GM12878 (cell line): ENCODE data around the gene SLC2A2. TPM values are rescaled to one million over a fixed set of nuclear protein-coding genes. Genes with fewer than 3 reads are reported as not detected.

Experiments used
- ATAC-seq: fragments of 200-7000 bp; cut with Tn5 transposase; 3 replicates; pipeline ENCODE4 v1.9.1; 2020; ENCODE audit warnings: mild to moderate bottlenecking, moderate library complexity
- BruUV-seq: library from RNA; stranded (reverse); fragments of 400-500 nt; replicated peaks from 2 replicates; lab custom pipeline; 2021; lab: Mats Ljungman, UMichigan
- CTCF ChIA-PET: fragments of 300-600 bp; sonication (Branson Sonifier 250); formaldehyde crosslinking; extraction: SDS; loops from one replicate; lab custom pipeline; 2021; ENCODE audit warnings: inconsistent platforms; lab: Yijun Ruan, JAX
- POLR2A ChIA-PET: fragments of 350-600 bp; formaldehyde crosslinking; extraction: SDS; loops from one replicate; lab custom pipeline; 2021; ENCODE audit warnings: inconsistent platforms; lab: Charles Lee
- RAD21 ChIA-PET: fragments of 300-600 bp; sonication (Branson Sonifier 250); formaldehyde crosslinking; loops from one replicate; lab custom pipeline; 2023; ENCODE audit warnings: antibody characterized with exemption; ENCODE audit not compliant: unreplicated experiment; lab: Charles Lee
- SMC1A ChIA-PET: fragments of 300-600 bp; sonication (Branson Sonifier 250); formaldehyde crosslinking; loops from one replicate; lab custom pipeline; 2023; ENCODE audit not compliant: unreplicated experiment, uncharacterized antibody; lab: Charles Lee
- DNase-seq: peaks from one replicate; pipeline ENCODE4 v3.0.0-alpha.2; 2011; ENCODE audit warnings: low read depth, low spot score
- FAIRE-seq: peaks from 3 replicates; lab custom pipeline; 2011; peaks lifted over from hg19 to GRCh38; lab: Jason Lieb, UNC
- H2AFZ ChIP-seq: 2 replicates; pipeline ENCODE4 v1.6.0; 2011; ENCODE audit warnings: low read depth, low read length, control low read depth; ENCODE audit not compliant: control insufficient read depth
- H3K27ac ChIP-seq: 2 replicates; pipeline ENCODE4 v1.5.1; 2011; ENCODE audit warnings: control low read depth; ENCODE audit not compliant: control insufficient read depth, insufficient read depth
- H3K27me3 ChIP-seq, 2 experiments: replicated peaks in 1 of 2; 2 replicates each; pipeline versions ENCODE4 v1.6.0 to v1.6.1; 2011; ENCODE audit warnings: low read length in 1 of 2; ENCODE audit not compliant: control insufficient read depth in 2 of 2, insufficient read depth in 2 of 2
- H3K36me3 ChIP-seq, 2 experiments: 2 replicates each; pipeline ENCODE4 v1.5.1; 2011; ENCODE audit warnings: low read length in 1 of 2; ENCODE audit not compliant: control insufficient read depth in 2 of 2, insufficient read depth in 2 of 2
- H3K4me1 ChIP-seq: 2 replicates; pipeline ENCODE4 v1.6.1; 2011; ENCODE audit warnings: mild to moderate bottlenecking, low read length, moderate library complexity, mixed read lengths; ENCODE audit not compliant: control insufficient read depth, insufficient read depth
- H3K4me2 ChIP-seq: 2 replicates; pipeline ENCODE4 v1.6.0; 2011; ENCODE audit warnings: control low read depth; ENCODE audit not compliant: control insufficient read depth, insufficient read depth
- H3K4me3 ChIP-seq: fragments of 200-600 bp; sonication (generic); 2 replicates; pipeline ENCODE4 v1.5.1; 2016
- H3K79me2 ChIP-seq: 2 replicates; pipeline ENCODE4 v1.6.0; 2011; ENCODE audit warnings: low read length; ENCODE audit not compliant: control insufficient read depth, insufficient read depth
- H3K9ac ChIP-seq: 2 replicates; pipeline ENCODE4 v1.8.0; 2011; ENCODE audit warnings: low read length, control low read depth, mixed read lengths; ENCODE audit not compliant: control insufficient read depth, insufficient read depth
- H3K9me3 ChIP-seq: replicated peaks from 3 replicates; pipeline ENCODE4 v1.5.1; 2011; ENCODE audit warnings: mild to moderate bottlenecking, low read length; ENCODE audit not compliant: control insufficient read depth, insufficient read depth
- H4K20me1 ChIP-seq: 2 replicates; pipeline ENCODE4 v1.6.0; 2011; ENCODE audit not compliant: control insufficient read depth, insufficient read depth
- BHLHE40 ChIP-seq, 2 experiments: fragments of 450-650 bp in 1 of 2; IDR thresholded peaks; 2 replicates each; pipeline ENCODE4 v1.6.1; 2011 to 2017; ENCODE audit warnings: low read depth in 2 of 2, borderline replicate concordance in 1 of 2, improper control_type of control experiment in 1 of 2, low read length in 1 of 2, mild to moderate bottlenecking in 1 of 2
- EGR1 ChIP-seq, 2 experiments: IDR thresholded peaks; 1 replicate in 1 of 2; 2 replicates in 1 of 2; pipeline ENCODE4 v1.6.1; 2011 to 2012; ENCODE audit warnings: low read depth in 2 of 2, low read length in 2 of 2, borderline replicate concordance in 1 of 2, mild to moderate bottlenecking in 1 of 2, moderate library complexity in 1 of 2
- YY1 ChIP-seq: IDR thresholded peaks from 2 replicates; pipeline ENCODE4 v1.6.1; 2011; ENCODE audit warnings: low read depth, mild to moderate bottlenecking, low read length
- ZBED1 ChIP-seq: IDR thresholded peaks from 2 replicates; pipeline ENCODE4 v1.6.1; 2016; ENCODE audit warnings: borderline replicate concordance
- ZSCAN29 ChIP-seq: fragments of 450-650 bp; IDR thresholded peaks from 2 replicates; pipeline ENCODE4 v1.6.1; 2017; ENCODE audit warnings: mild to moderate bottlenecking, moderate library complexity
- in situ Hi-C: fragments of 300-500 bp; cut with MboI; formaldehyde crosslinking; loops from 9 replicates; pipeline ENCODE4 v1.14.3; 2018; ENCODE audit warnings: mixed read lengths
- intact Hi-C: fragments of 100-400 bp; cut with micrococcal nuclease; formaldehyde crosslinking; loops from one replicate; pipeline ENCODE4 v1.14.2; 2022; ENCODE audit not compliant: unreplicated experiment
- polyA plus RNA-seq, 11 experiments: library from polyadenylated mRNA; depleted of rRNA in 4 of 11; unstranded in 6 of 11; stranded (reverse) in 5 of 11; fragments of >200 nt; fragmentation: Nextera tagmentation in 4 of 11; fragmentation: Illumina TruSeq in 1 of 11; extraction: Ambion mirVana in 4 of 11; extraction: Trizol in 1 of 11; gene quantifications; 1 replicate in 1 of 11; 2 replicates in 10 of 11; pipeline versions ENCODE4 v1.2.1 to v1.2.3, GENCODE V29; 2011 to 2016; ENCODE audit warnings: inconsistent platforms in 2 of 11, missing spikeins in 2 of 11, low read depth in 1 of 11
- total RNA-seq, 4 experiments: library from RNA; depleted of rRNA in 3 of 4; stranded (reverse); fragments of >200 nt in 3 of 4; fragmentation: Illumina TruSeq in 1 of 4; extraction: Trizol in 1 of 4; gene quantifications; 2 replicates each; pipeline versions ENCODE4 v1.2.1 to v1.2.3, GENCODE V29; 2013 to 2021
- TF ChIP-seq, protein P1 (sequence below): fragments of 450-650 bp; IDR thresholded peaks from 2 replicates; pipeline ENCODE4 v1.6.1; 2017; ENCODE audit warnings: mild to moderate bottlenecking, low read depth, inconsistent platforms; ENCODE audit not compliant: poor library complexity, severe bottlenecking

SLC2A2 gene
- total and polyA plus RNA-seq, 10 of the 15 experiments (the other 5 are each of a cell fraction or from before 2014, with no cell fraction given): 0.04 to 0.10 (median 0.04) TPM; not detected in 7

DNA sequence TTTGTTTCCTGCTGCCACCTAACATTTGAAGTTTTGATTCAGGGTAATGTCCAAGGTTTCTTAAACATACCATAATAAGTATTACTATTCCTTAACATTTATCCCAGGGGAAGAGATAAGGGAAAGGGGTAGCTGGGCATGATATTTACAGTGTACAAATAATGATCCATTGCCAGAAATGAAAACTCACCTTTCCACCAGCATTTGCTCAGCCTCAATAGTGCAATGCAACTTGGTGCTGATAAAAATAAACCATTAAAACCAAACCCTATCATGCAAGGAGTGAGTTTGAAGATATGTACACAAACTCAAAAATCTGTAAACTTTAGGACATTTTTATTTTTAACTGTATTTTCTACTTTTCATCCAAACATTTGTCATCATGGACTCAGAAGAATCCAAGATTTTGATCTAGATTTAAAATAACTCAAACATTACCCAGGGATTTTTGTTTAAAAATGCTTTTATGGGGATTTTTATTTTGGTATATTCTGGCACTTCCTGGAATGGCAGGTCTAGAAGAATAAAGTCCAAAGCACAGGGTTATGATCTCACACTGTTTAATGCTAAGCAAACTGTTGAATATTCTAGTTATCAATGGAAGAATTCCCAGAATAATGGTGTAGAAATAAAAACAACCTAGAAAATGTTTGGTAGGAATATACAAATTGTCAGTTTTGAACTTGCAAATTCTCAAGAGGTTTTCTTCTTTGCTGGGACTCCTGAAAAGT lies 32.5 kb upstream of the SLC2A2 start:
- Histone ChIP-seq H3K4me3 (no peak overlapping the region), H3K4me1 (no peaks in the 10 kb centered on the region), H3K9me3 (no peaks in the 10 kb centered on the region), H3K9ac (no peak overlapping the region), H3K27me3 (no peaks in the 10 kb centered on the region), H3K79me2 (no peaks in the 10 kb centered on the region)
- SMC1A ChIA-PET: interaction anchor here (1.1 kb wide), 2 partner anchors 9 to 104 kb away, joined by 3 read pairs; no protein-coding TSS in a partner anchor
- intact Hi-C loops (no loop called here), in situ Hi-C loops (no loop called here)
- no peak for FAIRE-seq
- POLR2A ChIA-PET: no interaction called here
- BruUV-seq: no TSS peak
- RAD21 ChIA-PET: no interaction called here
- CTCF ChIA-PET: interaction anchor here (2.3 kb wide), 1 partner anchor 9 kb away, joined by 7 read pairs; no protein-coding TSS in a partner anchor
- TF ChIP-seq ZSCAN29 (no peak), YY1 (no peak), EGR1 (IDR thresholded peaks at IDR 0.05; ENCODE audit: borderline replicate concordance in 1 of 2, low read depth in 2 of 2, low read length in 2 of 2) (no peak), BHLHE40 (IDR thresholded peaks at IDR 0.05; ENCODE audit: borderline replicate concordance in 1 of 2, low read depth in 2 of 2, low read length in 1 of 2) (no peak), ZBED1 (no peak)
- TF ChIP-seq, protein P1, sequence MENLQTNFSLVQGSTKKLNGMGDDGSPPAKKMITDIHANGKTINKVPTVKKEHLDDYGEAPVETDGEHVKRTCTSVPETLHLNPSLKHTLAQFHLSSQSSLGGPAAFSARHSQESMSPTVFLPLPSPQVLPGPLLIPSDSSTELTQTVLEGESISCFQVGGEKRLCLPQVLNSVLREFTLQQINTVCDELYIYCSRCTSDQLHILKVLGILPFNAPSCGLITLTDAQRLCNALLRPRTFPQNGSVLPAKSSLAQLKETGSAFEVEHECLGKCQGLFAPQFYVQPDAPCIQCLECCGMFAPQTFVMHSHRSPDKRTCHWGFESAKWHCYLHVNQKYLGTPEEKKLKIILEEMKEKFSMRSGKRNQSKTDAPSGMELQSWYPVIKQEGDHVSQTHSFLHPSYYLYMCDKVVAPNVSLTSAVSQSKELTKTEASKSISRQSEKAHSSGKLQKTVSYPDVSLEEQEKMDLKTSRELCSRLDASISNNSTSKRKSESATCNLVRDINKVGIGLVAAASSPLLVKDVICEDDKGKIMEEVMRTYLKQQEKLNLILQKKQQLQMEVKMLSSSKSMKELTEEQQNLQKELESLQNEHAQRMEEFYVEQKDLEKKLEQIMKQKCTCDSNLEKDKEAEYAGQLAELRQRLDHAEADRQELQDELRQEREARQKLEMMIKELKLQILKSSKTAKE: no peak
- TF ChIP-seq, all 136 proteins: peak for 0
- Histone ChIP-seq H3K4me2 (no peak overlapping the region), H2AFZ (no peak overlapping the region), H3K27ac (no peak overlapping the region), H3K36me3 (peaks cover 0 to 16% of the 10 kb centered on the region in 2 experiments; a peak in 3 of 4 replicates), H4K20me1 (no peaks in the 10 kb centered on the region)
- ATAC-seq (no peak), DNase-seq (no peak)
